NCI-H128 (cell line): Measurements from ENCODE around the gene SNAP25.
A peak's percentile ranks its signal among the peaks of the same experiment; 100 is the strongest.

Experiments used
- DNase-seq: peaks from one replicate; lab custom pipeline; 2025; ENCODE audit not compliant: unreplicated experiment; lab: John Stamatoyannopoulos, UW

Gene SNAP25

DNA sequence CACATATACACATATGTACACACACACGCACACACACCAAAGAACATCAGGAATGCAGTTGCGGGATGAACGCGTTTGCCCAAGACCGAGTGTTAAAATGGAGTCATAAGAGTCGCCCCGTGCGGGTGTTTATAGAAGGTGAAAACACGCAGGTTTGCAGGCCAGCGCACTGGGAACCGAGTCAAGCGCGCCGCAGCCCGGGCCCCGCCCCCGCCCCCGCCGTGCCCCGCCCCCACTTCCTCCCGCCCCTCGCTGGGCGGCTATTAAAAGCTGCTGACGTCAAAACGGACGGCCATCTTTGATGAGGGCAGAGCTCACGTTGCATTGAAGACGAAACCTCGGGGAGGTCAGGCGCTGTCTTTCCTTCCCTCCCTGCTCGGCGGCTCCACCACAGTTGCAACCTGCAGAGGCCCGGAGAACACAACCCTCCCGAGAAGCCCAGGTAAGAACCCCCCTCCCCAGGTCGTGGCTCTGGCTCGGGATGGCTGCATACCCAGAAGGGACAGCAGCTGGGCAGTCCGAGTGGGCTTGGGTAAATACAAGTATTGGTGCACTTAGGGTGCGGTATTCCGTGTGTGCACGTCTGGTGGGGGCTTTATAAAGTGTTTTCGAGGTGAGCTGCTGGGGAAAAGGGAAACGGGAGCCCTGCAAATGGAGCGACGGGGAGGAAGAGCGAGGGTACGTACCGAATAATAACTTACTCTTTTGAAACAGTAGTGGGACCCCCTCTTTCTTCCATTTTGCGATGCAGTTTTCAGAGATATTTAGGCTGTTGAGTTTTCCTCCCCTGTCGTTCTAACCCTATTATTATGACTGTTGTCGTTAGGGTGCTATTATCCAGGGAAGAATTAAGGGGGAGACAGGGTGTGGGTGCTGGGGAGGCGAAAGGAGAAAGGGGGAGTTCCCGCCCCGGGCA is at the start of gene SNAP25:
Gene SNAP25, plus strand, starts transcription at position 295 of the 916 bp plus-strand sequence. CDS start 56,662 bp downstream, outside the sequence.
- peak; percentile 94 for DNase-seq

DNA sequence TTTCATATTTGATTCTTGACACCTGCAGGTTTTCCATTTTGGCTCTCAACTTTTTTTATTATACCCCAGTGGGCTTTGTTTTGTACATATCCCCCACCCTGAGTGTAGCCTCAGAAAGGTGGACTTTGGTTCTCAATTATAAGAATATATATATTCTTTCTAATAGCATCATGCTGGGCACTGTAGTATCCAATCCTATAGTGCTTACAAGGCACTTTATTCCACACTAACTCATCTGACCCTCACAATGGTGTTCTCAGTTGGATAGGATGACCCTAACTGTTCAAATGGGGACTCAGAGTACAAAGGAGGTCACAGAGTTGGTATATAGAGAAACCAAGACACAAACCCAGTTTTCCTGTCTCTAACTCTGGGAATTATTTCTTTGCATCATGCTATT is 48.9 kb upstream of the SNAP25 start:
- no peak for DNase-seq

DNA sequence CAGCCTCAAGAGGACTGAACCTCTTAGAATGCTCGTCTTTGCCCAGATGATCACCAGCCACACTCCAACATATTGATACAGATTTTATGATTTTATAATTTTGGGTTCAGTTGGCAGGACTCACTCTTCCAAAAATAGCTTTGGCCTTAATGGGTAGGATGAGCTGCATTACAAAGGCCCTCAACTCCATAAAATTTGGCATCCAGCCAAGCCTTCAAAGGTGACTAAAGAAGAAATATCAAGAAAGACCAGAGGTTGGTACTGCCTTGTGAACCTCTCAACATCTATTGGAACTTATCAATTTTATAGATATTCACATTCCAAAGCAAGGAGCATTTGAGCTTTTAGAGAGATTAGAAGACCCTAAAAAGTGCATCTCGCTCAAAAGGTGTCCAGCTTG is 48.4 kb upstream of the SNAP25 start:
- DNase-seq = no peak

DNA sequence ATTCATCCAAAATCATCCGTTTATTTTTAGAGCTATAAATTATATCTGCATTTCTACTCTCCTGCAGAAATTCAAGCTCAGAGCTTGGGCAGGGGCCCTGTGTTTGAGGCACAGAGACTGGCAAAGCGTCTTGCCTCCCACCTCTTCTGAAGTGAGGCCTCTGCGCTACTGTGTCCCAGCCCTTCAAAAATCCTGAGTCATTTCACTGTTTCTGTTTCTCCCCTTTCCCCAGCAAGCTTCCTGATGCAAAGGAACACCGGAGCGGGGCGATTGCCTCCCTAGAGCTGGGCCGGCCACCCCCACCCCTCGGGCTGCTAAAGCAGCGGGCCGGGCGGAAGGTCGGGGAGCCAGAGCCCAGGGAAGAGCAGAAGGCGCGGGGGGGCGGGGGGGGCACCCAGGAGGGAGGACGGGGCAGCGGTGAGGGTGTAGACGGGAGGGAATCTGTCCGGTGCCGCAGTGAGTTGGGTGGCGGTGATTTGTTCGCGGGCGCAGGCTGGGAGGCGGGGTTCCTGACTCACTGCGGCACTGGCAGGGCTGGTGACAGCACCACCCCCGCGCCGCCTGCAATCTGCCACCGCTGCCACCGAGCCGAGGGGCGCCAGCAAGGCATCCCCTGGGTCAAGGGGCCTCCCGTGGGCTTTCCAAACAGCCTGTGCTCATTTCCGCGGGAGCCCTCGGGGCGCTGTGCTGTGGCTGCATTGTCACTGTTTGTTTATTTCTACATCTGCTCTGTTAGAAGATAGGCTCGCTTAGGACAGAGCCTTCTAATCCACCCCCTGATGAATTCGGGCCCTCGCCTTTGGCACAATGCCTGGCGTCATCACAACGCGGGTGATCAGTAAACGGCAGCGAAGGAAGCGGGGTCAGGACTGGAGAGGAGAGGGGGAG is 46.5 kb upstream of the SNAP25 start:
- peak; percentile 65 for DNase-seq

DNA sequence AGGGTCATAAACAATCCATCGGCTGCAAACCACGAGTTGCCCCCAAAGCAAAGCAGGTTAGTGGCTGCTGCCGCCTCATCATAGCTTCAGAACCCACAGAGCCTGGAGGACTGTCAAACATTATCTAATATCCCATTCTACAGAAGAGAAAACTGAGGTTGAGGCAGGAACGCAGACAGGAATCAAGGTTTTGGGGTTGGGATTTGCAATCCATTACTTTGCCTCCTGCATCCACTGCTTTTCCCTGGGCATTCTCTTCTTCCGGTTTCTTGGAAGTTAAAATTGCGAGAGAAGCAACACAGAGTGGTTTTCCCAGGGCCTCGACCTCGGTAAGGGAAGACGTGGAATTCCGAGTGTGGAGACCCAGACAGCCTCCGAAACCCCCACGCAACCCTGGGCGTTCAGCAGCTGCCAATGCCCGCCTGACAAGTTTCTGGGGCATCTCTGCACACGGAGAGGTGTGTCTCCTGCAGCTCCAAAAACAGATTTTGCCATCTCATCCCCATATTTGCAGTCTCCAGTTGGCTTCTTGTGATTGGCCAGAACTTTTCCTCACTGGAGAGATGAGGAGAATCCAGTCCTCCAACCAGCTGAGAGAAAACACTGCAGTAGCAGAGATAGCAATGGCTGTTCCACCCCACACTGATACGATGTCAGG is 45.5 kb upstream of the SNAP25 start:
- DNase-seq = no peak

DNA sequence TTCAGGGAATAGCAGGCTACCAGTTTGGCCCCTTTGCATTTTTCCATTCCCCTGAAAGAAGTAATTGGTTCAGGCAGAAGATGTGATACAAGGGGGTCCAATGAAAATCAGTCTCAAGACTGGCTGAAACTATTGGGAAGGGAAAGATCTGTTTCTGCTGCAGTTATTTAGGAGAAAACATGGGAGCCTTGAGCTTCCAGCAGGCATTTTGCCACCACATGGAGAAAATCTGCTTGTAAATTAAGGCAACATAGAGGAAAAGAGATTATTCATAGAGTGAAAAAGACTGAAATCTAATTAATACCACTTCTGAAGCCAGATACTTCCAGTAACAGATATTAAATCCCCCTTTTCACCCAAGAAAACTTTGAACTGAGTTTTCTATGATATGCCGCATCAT is 44.2 kb upstream of the SNAP25 start:
- DNase-seq = no peak

DNA sequence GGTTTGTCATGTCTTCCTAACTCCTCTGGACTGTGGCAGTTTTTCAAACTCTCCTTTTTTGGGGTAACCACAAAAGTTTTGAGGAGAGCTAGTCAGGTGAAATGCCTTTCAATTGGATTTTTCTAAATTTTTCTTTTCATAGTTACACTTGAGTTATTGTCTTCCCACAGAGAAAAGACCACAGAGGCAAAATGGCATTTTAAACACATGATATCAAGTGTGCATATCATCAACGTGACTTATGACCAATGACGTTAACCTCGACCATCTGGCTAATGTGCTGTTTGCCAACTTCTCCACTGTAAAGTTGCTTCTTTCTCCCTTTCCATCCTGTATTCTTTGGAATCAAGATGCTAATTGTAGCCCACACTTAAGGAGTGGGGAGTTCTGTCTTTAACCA is 41.3 kb upstream of the SNAP25 start:
- DNase-seq = no peak

DNA sequence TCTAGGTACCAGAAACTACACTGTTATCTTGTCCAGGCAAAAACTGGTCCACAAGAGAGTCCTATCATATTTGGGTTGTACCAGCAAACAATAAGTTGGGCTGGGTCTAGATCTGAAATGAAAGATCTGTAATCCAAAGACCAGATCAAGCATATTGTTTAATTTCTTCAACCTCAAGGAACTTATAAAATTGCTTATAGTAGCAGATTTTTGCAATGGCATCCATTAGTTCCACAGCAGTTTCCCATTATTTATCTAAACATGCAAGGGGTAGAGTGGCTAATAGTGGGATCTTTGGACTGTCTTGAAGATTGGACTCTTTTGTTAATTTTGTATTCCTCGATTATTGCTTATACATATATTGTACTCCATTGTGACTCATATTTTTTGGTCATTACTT is 40.5 kb upstream of the SNAP25 start:
- no peak for DNase-seq

DNA sequence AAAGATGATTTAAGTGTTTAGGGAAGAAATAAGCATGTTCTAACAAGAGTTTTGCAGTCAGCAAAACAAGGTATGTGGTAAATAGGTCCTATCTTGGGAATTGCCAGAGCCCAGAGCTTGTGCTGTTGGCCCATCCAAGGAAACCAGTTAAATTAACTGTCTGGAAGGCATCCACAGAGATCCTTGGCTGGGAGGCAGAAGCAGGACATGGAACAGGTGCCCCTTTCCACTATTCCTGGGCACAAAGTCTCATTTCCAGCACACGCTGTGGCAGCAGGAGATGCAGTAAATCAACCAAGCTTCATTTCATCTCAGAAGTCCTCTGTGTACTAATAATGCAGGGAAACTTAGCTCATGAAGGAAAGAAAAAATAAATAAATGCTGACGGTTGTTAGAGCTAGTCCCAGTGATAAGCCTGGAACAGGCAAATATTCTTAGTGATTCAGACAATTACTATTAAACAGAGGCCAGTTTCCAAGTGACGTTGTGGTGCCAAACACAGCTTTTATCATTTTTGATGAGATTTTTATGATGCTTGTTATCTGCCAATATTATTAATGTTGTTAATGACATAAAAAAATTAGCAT is 39.8 kb upstream of the SNAP25 start:
- DNase-seq = no peak

DNA sequence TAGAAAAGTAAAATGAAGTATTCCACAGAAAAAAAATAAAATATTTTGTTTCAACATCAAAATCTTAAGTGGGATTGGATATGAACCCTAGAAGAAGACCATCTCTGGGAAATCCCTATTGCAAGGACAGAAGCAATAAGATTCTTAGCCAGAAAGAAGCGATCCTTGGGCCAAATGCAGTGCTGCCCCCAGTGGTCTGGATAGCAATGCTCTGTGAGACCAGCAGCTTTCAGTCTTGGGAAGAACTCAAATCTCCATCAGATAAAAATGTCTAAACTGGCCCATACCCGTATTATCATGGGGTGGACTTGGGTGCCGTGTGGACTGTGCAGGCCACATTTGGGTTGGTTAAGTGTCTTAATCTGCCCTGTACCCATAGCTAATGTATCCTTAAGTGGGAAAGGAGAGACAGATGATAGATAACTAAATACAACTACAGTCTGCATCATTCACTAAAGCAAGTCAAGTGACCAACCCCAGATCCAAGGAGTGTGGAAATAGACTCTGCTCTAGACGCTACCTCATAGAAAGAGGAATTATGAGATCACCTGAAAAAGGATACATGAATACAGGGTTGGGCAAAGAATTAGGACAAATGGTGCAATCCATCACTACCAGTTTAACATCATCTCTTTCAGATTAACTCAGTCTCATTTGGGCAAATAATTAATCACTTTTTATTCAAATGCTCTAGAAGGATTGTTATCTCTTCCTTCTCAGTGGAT is 38.9 kb upstream of the SNAP25 start:
- no peak for DNase-seq

DNA sequence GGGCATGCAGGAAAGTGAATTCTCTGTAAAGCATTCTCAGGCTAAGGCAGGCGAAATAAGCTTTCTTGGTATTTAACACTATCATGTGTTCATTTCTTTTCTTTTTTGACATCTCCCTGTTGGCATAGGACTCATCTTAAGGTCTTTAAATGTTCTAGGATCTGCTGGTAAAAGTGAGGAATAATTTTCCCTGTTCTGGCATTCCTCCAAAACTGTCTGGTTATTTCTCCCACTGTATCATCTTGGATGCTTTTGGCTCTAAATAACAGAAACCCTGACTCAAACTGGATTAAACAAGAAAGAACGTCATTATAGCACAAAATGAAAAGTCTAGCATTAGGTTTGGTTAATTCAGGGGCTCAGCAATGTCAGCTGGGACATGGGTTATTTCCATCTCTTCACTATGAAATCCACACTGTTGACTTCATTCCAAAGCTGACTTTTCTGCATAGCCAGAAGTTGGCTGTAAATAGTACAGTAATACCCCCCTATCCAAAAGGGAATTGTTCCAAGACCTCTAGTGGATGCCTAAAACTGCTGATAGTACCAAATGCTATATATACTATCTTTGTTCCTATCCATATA is 37.9 kb upstream of the SNAP25 start:
- no peak for DNase-seq

DNA sequence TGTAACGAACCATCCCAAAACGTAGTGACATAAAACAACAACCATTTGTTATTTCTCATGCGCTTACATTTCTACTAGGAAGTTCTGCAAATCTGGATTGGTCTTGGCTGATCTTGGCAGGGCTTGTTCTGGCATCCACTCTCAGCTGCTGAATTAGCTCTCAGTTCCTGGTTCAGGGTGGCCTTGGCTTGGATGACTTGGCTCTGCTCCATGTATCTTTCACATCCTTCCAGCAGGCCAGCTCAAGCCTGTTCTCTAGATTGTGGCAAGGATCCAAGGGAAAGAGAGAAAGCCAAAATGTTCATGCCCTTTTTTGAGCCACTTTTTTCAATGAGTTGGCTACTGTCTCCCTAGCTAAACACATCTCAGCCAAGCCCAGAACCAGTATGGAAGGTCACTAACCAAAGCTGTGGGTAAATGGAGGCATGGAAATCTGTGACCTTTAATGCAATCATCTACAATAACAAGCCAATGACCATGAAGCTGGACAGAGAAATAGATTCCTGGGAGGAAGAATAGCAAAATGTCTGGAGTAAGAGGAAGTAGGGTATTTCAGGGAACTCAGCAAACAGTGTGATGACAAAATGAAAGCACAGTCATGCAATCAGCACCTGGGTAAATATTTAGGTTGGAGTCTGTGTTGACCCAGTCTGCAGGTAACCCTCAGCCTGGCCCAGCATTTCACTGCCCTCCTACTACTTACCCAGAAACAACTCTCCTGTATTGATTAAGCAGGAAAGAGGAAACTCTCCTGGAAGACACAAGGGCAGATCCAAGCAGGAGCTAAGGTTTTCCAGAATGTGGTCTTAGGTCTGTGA is 32.7 kb upstream of the SNAP25 start:
- DNase-seq = no peak

DNA sequence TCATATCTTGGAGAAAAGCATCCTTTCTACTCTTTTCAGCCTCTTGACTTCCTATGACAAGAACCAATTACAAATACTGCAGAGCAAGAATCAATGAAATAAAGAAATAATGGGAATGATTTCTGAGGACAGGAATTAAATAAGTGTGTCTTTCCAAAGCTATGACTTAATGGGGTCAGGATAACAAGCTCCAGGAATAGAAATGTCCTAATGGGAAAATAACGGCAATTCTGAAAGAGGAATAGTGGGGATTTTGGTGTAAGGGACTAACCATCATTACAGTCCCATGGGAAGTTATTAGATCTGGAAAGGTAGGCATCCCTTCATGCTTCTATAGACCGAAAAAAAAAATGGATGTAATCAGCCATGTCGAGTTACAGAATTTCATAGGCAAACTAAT is 28.2 kb upstream of the SNAP25 start:
- DNase-seq = no peak

DNA sequence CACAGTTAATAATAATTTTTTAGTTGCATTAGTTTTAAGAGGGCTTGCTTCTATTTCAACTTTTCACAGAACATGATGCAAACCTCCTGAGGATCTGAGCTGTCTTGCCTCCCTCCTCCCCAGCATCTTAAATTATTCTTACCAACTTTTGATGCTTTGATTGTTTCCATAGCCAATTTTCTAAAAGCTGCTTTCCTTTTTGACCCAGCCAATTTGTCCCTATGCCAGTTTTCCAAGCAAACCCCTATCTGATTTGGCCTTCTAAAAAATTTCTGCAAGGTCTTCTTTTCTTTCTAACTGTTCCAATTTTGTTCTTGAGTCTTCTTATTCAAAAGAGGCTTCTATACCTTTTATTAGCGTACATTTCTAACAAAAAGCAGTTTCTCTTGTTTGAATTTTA is 26.5 kb upstream of the SNAP25 start:
- DNase-seq = no peak

DNA sequence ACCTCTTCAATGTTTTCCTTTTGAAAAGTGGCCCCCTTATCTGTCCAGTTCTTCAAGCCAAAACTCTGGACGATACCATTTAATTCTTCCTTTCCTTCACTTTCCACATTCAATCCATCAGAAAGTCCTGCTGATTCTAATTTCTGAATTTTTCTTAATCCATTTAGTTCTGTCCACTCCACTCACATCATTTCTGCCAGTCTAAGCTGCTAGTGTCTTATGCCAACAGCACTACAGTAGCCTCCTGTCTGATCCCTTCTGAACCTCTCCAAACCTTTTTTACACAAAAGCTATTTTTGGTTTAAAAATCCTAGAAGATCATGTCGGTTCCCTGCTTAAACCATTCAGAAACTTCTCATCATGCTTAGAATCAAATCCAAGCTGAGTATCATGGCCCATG is 24.5 kb upstream of the SNAP25 start:
- DNase-seq = no peak

DNA sequence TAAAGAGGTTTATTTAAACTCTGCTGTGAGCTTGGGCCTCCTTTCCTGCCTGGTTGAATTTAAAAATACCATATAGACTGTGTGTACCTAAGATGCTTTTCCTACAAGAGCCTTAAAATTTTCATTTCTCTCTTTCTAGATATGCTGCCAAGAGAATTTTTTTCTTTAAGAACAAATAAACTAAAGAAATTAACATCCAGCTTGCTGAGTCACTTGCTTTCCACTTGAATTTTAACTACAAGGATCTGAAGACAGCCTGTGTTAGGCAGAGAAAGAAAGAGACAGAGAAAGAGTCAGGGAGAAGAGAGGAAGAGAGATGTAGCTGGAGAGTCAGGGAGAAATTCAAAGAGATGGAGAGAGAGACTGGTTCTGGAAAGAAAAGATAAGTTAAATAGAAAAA is 18.3 kb upstream of the SNAP25 start:
- no peak for DNase-seq

DNA sequence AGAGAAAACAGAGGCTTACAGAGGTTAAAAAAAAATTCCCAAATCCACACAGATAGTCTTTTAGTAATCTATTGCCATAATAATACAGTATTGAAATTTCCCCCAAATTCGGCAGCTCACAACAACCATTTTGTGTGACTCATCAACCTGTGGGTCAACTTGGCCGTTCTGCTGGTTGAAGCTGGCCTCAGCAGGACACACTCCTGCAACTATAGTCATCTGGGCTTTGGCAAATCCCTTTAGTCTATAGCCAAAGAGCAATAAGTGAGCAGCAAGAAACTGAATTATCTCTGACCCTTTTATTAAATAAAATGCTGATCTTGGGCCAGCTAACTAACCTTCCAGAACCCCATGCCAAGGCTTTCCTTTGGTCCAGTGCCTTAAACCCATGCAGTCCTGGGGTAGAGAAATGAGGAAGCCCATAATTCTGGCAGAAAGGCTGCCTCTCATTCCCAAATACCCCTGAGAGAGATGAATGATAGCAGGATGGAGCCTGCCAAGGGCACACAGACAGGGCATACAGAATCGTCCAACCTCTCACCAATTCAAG is 17.2 kb upstream of the SNAP25 start:
- DNase-seq = no peak

DNA sequence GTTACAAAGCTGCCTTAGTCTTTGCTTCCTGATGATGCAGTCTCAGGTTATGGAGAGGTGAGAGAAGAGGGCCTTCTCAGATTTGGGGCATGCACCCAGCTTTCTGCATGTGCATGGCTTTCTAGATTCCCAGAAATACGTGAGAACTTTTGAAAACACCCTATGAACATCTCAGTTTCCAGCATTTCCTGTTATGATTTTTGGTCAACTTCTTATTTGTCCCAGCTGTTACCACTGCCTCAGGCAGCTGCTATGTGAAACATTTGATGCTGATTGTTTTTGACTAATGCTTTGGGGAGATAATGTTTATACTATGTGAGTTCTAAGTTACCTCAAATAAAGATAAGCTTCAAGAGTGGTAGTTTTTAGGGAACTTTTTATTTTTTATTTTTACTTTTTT is 9.5 kb upstream of the SNAP25 start:
- no peak for DNase-seq

DNA sequence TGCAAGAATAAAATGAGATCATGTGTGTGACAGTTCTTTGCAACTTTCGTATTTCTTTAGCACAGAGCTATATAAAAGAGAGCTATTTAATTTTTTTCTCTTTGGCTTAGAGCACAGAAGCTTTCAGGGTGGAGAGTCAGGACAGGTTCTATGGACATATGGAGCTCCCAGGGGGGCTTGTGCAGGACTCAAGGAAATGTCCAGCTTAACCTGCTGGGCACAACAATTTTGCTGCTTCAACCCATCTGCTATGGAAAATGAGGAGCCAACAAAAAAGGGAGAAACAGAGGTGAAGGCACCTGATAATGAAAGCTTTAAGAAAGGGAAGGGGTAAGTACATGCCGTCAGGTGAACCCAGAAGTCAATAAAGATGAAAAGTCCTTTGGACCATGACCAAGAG is 5.1 kb upstream of the SNAP25 start:
- DNase-seq = no peak
